Measurements from ENCODE around the gene SYNJ2.
A peak's percentile ranks its signal among the peaks of the same experiment; 100 is the strongest.

SYNJ2 gene

DNA sequence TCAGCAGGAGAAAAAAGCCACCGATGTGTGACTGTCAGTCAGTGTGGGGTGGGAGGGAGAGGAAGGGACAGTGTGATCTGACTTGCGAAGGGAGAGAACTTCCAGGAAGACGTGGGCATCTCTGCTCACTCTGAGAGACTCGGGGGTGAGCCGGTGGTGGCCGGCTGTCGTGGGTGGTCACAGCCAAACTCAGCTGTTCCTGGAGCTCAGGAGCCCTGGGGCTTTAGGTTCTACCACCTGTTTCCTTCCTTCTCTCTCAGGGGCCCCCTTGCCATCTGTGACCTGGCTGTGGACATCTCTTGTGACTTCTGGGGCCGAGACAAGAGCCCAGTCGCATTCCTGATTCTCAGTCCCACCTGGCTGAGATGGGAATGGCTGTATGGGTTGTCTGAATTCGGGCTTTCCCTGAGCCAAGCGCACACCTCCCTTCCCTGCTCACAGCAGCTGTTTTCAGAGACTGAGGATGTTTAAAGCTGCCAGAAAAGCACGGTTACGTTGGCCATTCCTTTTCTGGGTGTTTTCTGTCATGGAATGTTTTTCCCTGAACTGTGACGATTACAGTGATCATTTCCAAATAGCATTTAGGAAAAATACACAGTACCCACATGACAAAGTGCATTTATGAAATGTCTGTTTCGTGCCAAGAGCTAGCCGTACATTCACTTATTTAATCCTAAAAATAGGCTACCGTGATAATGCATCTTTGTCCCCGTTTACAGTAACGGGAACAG lies 36.5 kb downstream of the SYNJ2 start:
- no peak for DNase-seq (ENCODE audit: insufficient read length, low spot score)
- FAIRE-seq, result no peak
- TF ChIP-seq TAF1 (IDR thresholded peaks at IDR 0.05; ENCODE audit: low read depth, low read length) (no peak), POLR2AphosphoS5 (IDR thresholded peaks at IDR 0.05; ENCODE audit: low read depth, low read length) (no peak), PAX5 (IDR thresholded peaks at IDR 0.05; ENCODE audit: insufficient read depth, low read length, severe bottlenecking) (no peak), POU2F2 (IDR thresholded peaks at IDR 0.05; ENCODE audit: low read depth, low read length) (no peak), POLR2A (IDR thresholded peaks at IDR 0.05; ENCODE audit: low read depth, low read length) (no peak), SPI1 (IDR thresholded peaks at IDR 0.05; ENCODE audit: low read depth, low read length) (no peak)

DNA sequence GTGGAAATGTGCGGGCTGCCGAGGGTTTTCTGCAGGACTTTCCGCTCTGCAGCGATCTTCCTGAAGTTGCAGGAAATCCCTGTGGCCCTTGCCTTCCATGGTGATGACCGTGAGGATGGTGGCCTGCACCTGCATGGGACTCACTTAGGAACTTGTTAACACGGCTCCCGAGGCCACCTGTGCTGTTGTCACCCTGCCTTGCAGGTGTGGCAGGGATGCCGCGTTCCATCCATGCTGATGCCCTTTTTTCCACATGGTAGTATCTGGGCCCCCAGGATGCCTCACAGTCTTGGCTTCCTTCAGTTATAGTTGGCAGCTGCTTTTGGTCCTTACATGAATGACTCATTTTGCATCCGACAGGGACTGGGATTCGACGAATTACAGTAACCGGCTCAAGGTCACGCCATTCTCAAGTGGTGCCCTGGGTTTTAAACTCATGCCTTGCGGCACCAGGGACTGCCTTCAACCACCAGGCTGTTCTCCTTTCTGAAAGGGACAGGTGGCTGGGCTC lies 37.2 kb downstream of the SYNJ2 start:
- TF ChIP-seq POLR2AphosphoS5 (IDR thresholded peaks at IDR 0.05; ENCODE audit: low read depth, low read length) (no peak), POLR2A (IDR thresholded peaks at IDR 0.05; ENCODE audit: low read depth, low read length) (no peak), PAX5 (IDR thresholded peaks at IDR 0.05; ENCODE audit: insufficient read depth, low read length, severe bottlenecking) (no peak), SPI1 (IDR thresholded peaks at IDR 0.05; ENCODE audit: low read depth, low read length) (no peak), POU2F2 (IDR thresholded peaks at IDR 0.05; ENCODE audit: low read depth, low read length) (no peak), TAF1 (IDR thresholded peaks at IDR 0.05; ENCODE audit: low read depth, low read length) (no peak)
- no peak for DNase-seq (ENCODE audit: insufficient read length, low spot score)
- FAIRE-seq, result no peak

GRCh38 chr6:158019416-158019815 lies 37.8 kb downstream of the SYNJ2 start:
- FAIRE-seq (no peak), DNase-seq (ENCODE audit: insufficient read length, low spot score) (no peak)

GRCh38 chr6:158020272-158020711 lies 38.6 kb downstream of the SYNJ2 start:
- FAIRE-seq (peak; percentile 75), DNase-seq (ENCODE audit: insufficient read length, low spot score) (no peak)

More at GRCh38 chr6:158019416-158019815, 37.8 kb downstream of the SYNJ2 start:
- TF ChIP-seq POLR2A (IDR thresholded peaks at IDR 0.05; ENCODE audit: low read depth, low read length) (no peak), POLR2AphosphoS5 (IDR thresholded peaks at IDR 0.05; ENCODE audit: low read depth, low read length) (no peak), TAF1 (IDR thresholded peaks at IDR 0.05; ENCODE audit: low read depth, low read length) (no peak), PAX5 (IDR thresholded peaks at IDR 0.05; ENCODE audit: insufficient read depth, low read length, severe bottlenecking) (no peak), POU2F2 (IDR thresholded peaks at IDR 0.05; ENCODE audit: low read depth, low read length) (no peak), SPI1 (IDR thresholded peaks at IDR 0.05; ENCODE audit: low read depth, low read length) (no peak)

GRCh38 chr6:158020811-158021210 lies 39.1 kb downstream of the SYNJ2 start:
- no peak for TF ChIP-seq SPI1 (IDR thresholded peaks at IDR 0.05; ENCODE audit: low read depth, low read length)
- FAIRE-seq (no peak), DNase-seq (ENCODE audit: insufficient read length, low spot score) (no peak)

More at GRCh38 chr6:158020272-158020711, 38.6 kb downstream of the SYNJ2 start:
- TF ChIP-seq PAX5 (IDR thresholded peaks at IDR 0.05; ENCODE audit: insufficient read depth, low read length, severe bottlenecking), result no peak
- TF ChIP-seq SPI1 (IDR thresholded peaks at IDR 0.05; ENCODE audit: low read depth, low read length), result no peak
- TF ChIP-seq POLR2A (IDR thresholded peaks at IDR 0.05; ENCODE audit: low read depth, low read length), result no peak
- no peak for TF ChIP-seq POLR2AphosphoS5 (IDR thresholded peaks at IDR 0.05; ENCODE audit: low read depth, low read length)
- TF ChIP-seq POU2F2 (IDR thresholded peaks at IDR 0.05; ENCODE audit: low read depth, low read length), result no peak
- no peak for TF ChIP-seq TAF1 (IDR thresholded peaks at IDR 0.05; ENCODE audit: low read depth, low read length)

DNA sequence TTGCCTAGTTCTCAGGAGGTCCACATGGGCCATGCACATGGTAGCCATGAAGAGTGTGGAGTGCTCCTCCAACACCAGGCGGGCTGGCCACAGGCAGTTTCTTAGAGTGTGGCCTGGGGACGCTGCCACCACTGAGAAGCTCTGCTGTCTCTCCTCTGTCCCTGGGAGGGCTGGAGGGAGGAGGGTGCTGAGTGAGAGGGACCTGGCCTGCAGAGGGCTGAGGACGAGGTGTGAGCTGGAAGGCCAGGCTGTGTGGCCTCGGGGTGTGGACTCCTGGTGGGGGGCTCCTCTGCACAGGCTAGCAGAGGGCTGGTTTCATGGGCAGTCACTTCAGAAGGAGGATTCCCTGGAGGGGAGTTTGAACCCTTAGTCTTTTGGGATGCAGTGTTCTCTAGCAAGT lies 39.7 kb downstream of the SYNJ2 start:
- no peak for FAIRE-seq
- DNase-seq (ENCODE audit: insufficient read length, low spot score), result no peak
- TF ChIP-seq SPI1 (IDR thresholded peaks at IDR 0.05; ENCODE audit: low read depth, low read length) (no peak), POLR2A (IDR thresholded peaks at IDR 0.05; ENCODE audit: low read depth, low read length) (no peak), POU2F2 (IDR thresholded peaks at IDR 0.05; ENCODE audit: low read depth, low read length) (no peak), POLR2AphosphoS5 (IDR thresholded peaks at IDR 0.05; ENCODE audit: low read depth, low read length) (no peak), PAX5 (IDR thresholded peaks at IDR 0.05; ENCODE audit: insufficient read depth, low read length, severe bottlenecking) (no peak), TAF1 (IDR thresholded peaks at IDR 0.05; ENCODE audit: low read depth, low read length) (no peak)

GRCh38 chr6:158021814-158022748 lies 40.4 kb downstream of the SYNJ2 start:
- no peak for FAIRE-seq
- no peak for DNase-seq (ENCODE audit: insufficient read length, low spot score)
- no peak for TF ChIP-seq POLR2A (IDR thresholded peaks at IDR 0.05; ENCODE audit: low read depth, low read length)
- no peak for TF ChIP-seq POLR2AphosphoS5 (IDR thresholded peaks at IDR 0.05; ENCODE audit: low read depth, low read length)
- TF ChIP-seq SPI1 (IDR thresholded peaks at IDR 0.05; ENCODE audit: low read depth, low read length), result no peak
- no peak for TF ChIP-seq TAF1 (IDR thresholded peaks at IDR 0.05; ENCODE audit: low read depth, low read length)
- no peak for TF ChIP-seq PAX5 (IDR thresholded peaks at IDR 0.05; ENCODE audit: insufficient read depth, low read length, severe bottlenecking)
- no peak for TF ChIP-seq POU2F2 (IDR thresholded peaks at IDR 0.05; ENCODE audit: low read depth, low read length)

GRCh38 chr6:158022749-158023596 lies 41.3 kb downstream of the SYNJ2 start:
- FAIRE-seq (no peak), DNase-seq (ENCODE audit: insufficient read length, low spot score) (no peak)
- no peak for TF ChIP-seq PAX5 (IDR thresholded peaks at IDR 0.05; ENCODE audit: insufficient read depth, low read length, severe bottlenecking)
- TF ChIP-seq SPI1 (IDR thresholded peaks at IDR 0.05; ENCODE audit: low read depth, low read length), result no peak
- no peak for TF ChIP-seq POLR2A (IDR thresholded peaks at IDR 0.05; ENCODE audit: low read depth, low read length)
- no peak for TF ChIP-seq POU2F2 (IDR thresholded peaks at IDR 0.05; ENCODE audit: low read depth, low read length)
- TF ChIP-seq TAF1 (IDR thresholded peaks at IDR 0.05; ENCODE audit: low read depth, low read length), result no peak
- no peak for TF ChIP-seq POLR2AphosphoS5 (IDR thresholded peaks at IDR 0.05; ENCODE audit: low read depth, low read length)

All from GM12891 (cell line).